OCI-LY3 (cell line): ENCODE measurements around the gene TMEM266.

Source experiments
- H2AFZ ChIP-seq: fragments of 200-600, 300-600 bp; shearing (Covaris generic); 2 replicates; pipeline ENCODE4 v1.6.0; 2014; ENCODE audit warnings: antibody characterized with exemption, low read depth, low read length
- H3K27ac ChIP-seq: fragments of 200-600, 300-600 bp; sonication (generic); 2 replicates; pipeline ENCODE4 v1.5.1; 2014; ENCODE audit warnings: mild to moderate bottlenecking, low read length, moderate library complexity, mixed read lengths
- H3K27me3 ChIP-seq: fragments of 200-600, 300-600 bp; sonication (generic); 2 replicates; pipeline ENCODE4 v1.6.1; 2014; ENCODE audit warnings: low read depth, low read length, mixed read lengths
- H3K36me3 ChIP-seq: fragments of 200-600, 300-600 bp; sonication (generic); replicated peaks from 2 replicates; pipeline ENCODE3; 2014; ENCODE audit warnings: low read depth, low read length, mixed read lengths
- H3K4me1 ChIP-seq: fragments of 300-600, 200-600 bp; sonication (generic); 2 replicates; pipeline ENCODE4 v1.6.1; 2014; ENCODE audit warnings: low read length, mixed read lengths
- H3K4me2 ChIP-seq: fragments of 200-600, 300-600 bp; sonication (generic); 2 replicates; pipeline ENCODE4 v1.6.1; 2014; ENCODE audit warnings: low read length, mixed read lengths
- H3K4me3 ChIP-seq: fragments of 300-600, 200-600 bp; sonication (generic); 2 replicates; pipeline ENCODE4 v1.5.1; 2014; ENCODE audit warnings: antibody characterized with exemption, mild to moderate bottlenecking, low read length, moderate library complexity
- H3K79me2 ChIP-seq: fragments of 300-600, 200-600 bp; shearing (Covaris generic); 2 replicates; pipeline ENCODE4 v1.6.1; 2014; ENCODE audit warnings: mild to moderate bottlenecking, low read length, mixed read lengths
- H3K9ac ChIP-seq: fragments of 300-600, 200-600 bp; shearing (Covaris generic); 2 replicates; pipeline ENCODE4 v1.6.0; 2014; ENCODE audit warnings: mild to moderate bottlenecking, low read length, moderate library complexity
- H3K9me3 ChIP-seq: fragments of 200-600, 300-600 bp; shearing (Covaris generic); 2 replicates; pipeline ENCODE4 v1.6.1; 2014; ENCODE audit warnings: low read length, mixed read lengths; ENCODE audit not compliant: insufficient read depth
- H4K20me1 ChIP-seq: fragments of 200-600, 300-600 bp; sonication (generic); 2 replicates; pipeline ENCODE4 v1.6.1; 2016; ENCODE audit warnings: low read length, mixed read lengths; ENCODE audit not compliant: insufficient read depth
- EZH2phosphoT487 ChIP-seq: fragments of 200-600 bp; shearing (Covaris generic); IDR thresholded peaks from 2 replicates; pipeline ENCODE4 v1.6.1; 2018; ENCODE audit warnings: antibody characterized with exemption, mixed run types, low read depth
- TF ChIP-seq, protein P1 (sequence below): fragments of 200-600, 300-600 bp; sonication (generic); IDR thresholded peaks from 2 replicates; pipeline ENCODE4 v1.5.1; 2014; ENCODE audit warnings: antibody characterized with exemption, low read length, low read depth

TMEM266 gene

DNA sequence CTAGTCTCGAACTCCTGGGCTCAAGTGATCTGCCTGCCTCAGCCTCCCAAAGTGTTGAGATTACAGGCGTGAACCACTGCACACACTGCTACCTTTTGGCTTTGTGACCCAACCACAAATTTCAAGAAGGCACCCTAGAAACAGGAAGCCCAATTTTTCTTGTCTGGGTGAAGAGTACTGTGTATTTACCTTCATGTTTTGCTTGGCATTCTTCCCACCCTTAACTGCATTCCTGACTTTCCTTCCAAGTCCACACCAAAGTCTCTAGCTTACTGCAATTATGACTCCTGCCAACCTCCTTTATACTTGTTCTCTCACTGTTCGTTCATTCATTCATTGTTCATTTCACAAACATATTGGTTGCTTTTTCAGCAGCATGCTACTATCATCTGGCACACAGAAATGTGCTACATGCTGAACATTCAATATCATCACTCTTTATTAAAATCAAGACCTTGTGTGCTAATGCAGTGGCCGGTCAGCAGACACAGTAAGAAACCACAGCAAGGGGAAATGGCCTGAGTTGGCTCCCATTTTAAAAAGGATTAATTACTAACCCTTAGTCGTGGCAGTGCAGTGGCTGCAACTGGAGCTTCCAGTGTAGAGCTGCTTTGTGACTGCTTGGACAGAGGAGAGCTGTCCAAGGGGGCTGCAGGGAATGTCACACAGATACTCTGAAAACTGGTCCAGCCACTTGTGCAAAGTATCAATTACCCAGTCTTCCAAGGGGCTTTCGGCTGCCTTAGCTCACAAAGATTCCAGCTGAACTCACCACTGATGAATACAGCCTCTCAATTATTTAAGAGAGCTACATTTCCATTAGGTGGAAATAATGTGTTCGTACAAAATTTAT lies 157.5 kb downstream of the TMEM266 start:
- Histone ChIP-seq H4K20me1 (no peaks in the 10 kb centered on the region), H3K9ac (no peak overlapping the region), H3K9me3 (no peaks in the 10 kb centered on the region), H3K79me2 (no peaks in the 10 kb centered on the region), H3K27ac (no peak overlapping the region), H3K27me3 (no peaks in the 10 kb centered on the region), H3K4me3 (no peak overlapping the region), H3K36me3 (peaks cover 40% of the 10 kb centered on the region), H3K4me1 (no peaks in the 10 kb centered on the region), H2AFZ (no peak overlapping the region), H3K4me2 (no peak overlapping the region)
- no peak for TF ChIP-seq EZH2phosphoT487
- TF ChIP-seq, protein P1, sequence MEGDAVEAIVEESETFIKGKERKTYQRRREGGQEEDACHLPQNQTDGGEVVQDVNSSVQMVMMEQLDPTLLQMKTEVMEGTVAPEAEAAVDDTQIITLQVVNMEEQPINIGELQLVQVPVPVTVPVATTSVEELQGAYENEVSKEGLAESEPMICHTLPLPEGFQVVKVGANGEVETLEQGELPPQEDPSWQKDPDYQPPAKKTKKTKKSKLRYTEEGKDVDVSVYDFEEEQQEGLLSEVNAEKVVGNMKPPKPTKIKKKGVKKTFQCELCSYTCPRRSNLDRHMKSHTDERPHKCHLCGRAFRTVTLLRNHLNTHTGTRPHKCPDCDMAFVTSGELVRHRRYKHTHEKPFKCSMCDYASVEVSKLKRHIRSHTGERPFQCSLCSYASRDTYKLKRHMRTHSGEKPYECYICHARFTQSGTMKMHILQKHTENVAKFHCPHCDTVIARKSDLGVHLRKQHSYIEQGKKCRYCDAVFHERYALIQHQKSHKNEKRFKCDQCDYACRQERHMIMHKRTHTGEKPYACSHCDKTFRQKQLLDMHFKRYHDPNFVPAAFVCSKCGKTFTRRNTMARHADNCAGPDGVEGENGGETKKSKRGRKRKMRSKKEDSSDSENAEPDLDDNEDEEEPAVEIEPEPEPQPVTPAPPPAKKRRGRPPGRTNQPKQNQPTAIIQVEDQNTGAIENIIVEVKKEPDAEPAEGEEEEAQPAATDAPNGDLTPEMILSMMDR: no peak

DNA sequence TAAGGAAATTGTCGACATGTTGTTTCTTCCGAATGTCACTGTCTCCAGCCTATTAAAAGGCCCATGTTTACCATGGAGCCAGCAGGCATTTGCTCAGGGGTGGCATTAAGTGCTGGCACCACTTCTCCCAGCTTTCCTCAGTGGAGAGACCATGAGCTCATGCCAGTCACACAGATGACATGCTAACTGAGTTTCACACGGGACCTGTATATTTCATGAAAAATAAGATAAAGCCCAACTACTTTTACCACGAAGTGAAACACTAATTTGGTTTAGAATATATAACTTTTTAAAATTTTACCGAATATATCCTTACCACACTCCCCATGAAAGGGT lies 158.1 kb downstream of the TMEM266 start:
- Histone ChIP-seq H3K9me3 (no peaks in the 10 kb centered on the region), H3K27ac (no peak overlapping the region), H3K79me2 (no peaks in the 10 kb centered on the region), H3K9ac (no peak overlapping the region), H3K4me1 (no peaks in the 10 kb centered on the region), H3K4me2 (no peak overlapping the region), H4K20me1 (no peaks in the 10 kb centered on the region), H2AFZ (no peak overlapping the region), H3K4me3 (no peak overlapping the region), H3K36me3 (peaks cover 40% of the 10 kb centered on the region), H3K27me3 (no peaks in the 10 kb centered on the region)
- TF ChIP-seq EZH2phosphoT487: no peak

DNA sequence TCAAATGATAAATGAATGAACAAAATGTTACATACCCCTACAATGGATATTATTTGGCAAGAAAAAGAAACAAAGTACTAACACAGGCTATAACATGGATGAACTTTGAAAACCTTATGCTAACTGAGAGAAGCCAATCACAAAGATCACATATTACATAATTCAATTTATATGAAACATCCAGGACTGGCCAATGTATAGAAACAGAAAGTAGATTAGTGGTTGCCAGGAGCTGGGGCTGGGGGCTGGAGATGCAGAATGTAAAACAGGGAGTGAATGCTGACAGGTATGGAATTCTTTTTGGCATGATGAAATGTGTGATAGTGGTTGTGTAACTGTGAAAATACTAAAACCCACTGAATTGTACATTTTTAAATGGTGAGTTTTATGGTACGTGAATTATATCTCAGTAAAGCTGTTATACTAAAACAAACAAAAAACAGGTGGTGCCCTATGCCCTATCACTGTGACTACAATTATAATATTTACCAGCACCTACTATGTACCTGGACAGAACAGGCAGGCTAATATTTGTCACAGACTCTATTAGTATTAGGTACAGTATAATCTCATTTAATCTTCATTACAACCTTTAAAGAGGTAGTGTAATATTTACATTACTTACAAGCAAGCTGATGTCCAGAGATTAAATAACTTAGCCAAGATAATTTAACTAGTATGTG lies 161.4 kb downstream of the TMEM266 start:
- Histone ChIP-seq H3K27me3 (no peaks in the 10 kb centered on the region), H3K27ac (no peak overlapping the region), H4K20me1 (no peaks in the 10 kb centered on the region), H3K4me1 (no peaks in the 10 kb centered on the region), H3K79me2 (no peaks in the 10 kb centered on the region), H3K36me3 (peaks cover 35% of the 10 kb centered on the region), H3K4me3 (no peak overlapping the region), H3K9me3 (no peaks in the 10 kb centered on the region), H2AFZ (no peak overlapping the region), H3K4me2 (no peak overlapping the region), H3K9ac (no peak overlapping the region)
- TF ChIP-seq EZH2phosphoT487: no peak
- TF ChIP-seq, protein P1: no peak

DNA sequence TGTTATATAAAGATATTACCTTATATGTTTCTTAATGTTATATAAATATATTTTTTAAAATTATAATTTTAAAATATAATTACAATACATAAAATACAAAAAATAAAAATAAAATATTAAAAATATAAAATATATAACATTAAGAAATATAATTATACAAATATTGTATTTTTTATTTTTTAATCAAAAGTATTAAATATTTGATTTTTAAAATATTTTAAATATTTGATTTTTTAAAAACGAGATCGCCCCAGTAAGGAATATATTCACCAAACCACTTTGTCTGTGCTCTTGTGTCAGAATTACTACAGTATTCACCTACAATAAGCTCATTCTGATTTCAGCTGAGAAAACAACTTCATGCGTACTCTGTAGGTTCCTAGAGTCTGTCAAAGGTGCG lies 162.4 kb downstream of the TMEM266 start:
- Histone ChIP-seq H3K27me3 (no peaks in the 10 kb centered on the region), H3K9me3 (no peaks in the 10 kb centered on the region), H3K36me3 (peaks cover 31% of the 10 kb centered on the region), H3K27ac (no peak overlapping the region), H3K4me1 (no peaks in the 10 kb centered on the region), H4K20me1 (no peaks in the 10 kb centered on the region), H3K4me2 (no peak overlapping the region), H2AFZ (no peak overlapping the region), H3K9ac (no peak overlapping the region), H3K4me3 (no peak overlapping the region), H3K79me2 (no peaks in the 10 kb centered on the region)
- TF ChIP-seq, protein P1: no peak
- no peak for TF ChIP-seq EZH2phosphoT487
